EL (cell line): ENCODE results near the gene DPP6.
"Not testable (repeated sequence)": the region's sequence is repeated elsewhere in the genome, so short reads cannot be mapped to it uniquely, and the experiment has no call there.

ENCODE experiments used
- DNase-seq: peaks from one replicate; pipeline ENCODE4 v3.0.0-alpha.2; 2016

The DPP6 gene

GRCh38 chr7:154051643-154052529 is at the start of gene DPP6:
TSS of gene DPP6 (plus strand) at chr7:154052398.
- not testable (repeated sequence) for DNase-seq

GRCh38 chr7:154009423-154009911 is 42.7 kb upstream of the DPP6 start:
- DNase-seq: not testable (repeated sequence)

- not testable (repeated sequence) for DNase-seq
Measured at GRCh38 chr7:154010726-154011568, 41.3 kb upstream of the DPP6 start.

GRCh38 chr7:154012800-154013199 is 39.4 kb upstream of the DPP6 start:
- DNase-seq: not testable (repeated sequence)

GRCh38 chr7:154015636-154016035 is 36.6 kb upstream of the DPP6 start:
- DNase-seq: not testable (repeated sequence)

- DNase-seq: not testable (repeated sequence)
Measured at GRCh38 chr7:154018354-154018753, 33.8 kb upstream of the DPP6 start.

- not testable (repeated sequence) for DNase-seq
Measured at GRCh38 chr7:154027805-154028204, 24.4 kb upstream of the DPP6 start.

- not testable (repeated sequence) for DNase-seq
Measured at GRCh38 chr7:154030476-154031080, 21.6 kb upstream of the DPP6 start.

GRCh38 chr7:154039466-154040165 is 12.6 kb upstream of the DPP6 start:
- not testable (repeated sequence) for DNase-seq

- DNase-seq: not testable (repeated sequence)
Measured at GRCh38 chr7:154050394-154050793, 1.8 kb upstream of the DPP6 start.

GRCh38 chr7:154051006-154051642 is 1.1 kb upstream of the DPP6 start:
- not testable (repeated sequence) for DNase-seq

- DNase-seq: not testable (repeated sequence)
Measured at GRCh38 chr7:154052530-154053252, 493 bp downstream of the DPP6 start.

GRCh38 chr7:154053466-154054312 is 1.5 kb downstream of the DPP6 start:
- not testable (repeated sequence) for DNase-seq

GRCh38 chr7:154054664-154055063 is 2.5 kb downstream of the DPP6 start:
- DNase-seq: not testable (repeated sequence)

GRCh38 chr7:154055491-154056106 is 3.4 kb downstream of the DPP6 start:
- not testable (repeated sequence) for DNase-seq

GRCh38 chr7:154058783-154059182 is 6.6 kb downstream of the DPP6 start:
- DNase-seq: not testable (repeated sequence)

GRCh38 chr7:154060551-154060950 is 8.4 kb downstream of the DPP6 start:
- DNase-seq: not testable (repeated sequence)

GRCh38 chr7:154071833-154072232 is 19.6 kb downstream of the DPP6 start:
- not testable (repeated sequence) for DNase-seq

GRCh38 chr7:154072395-154073181 is 20.4 kb downstream of the DPP6 start:
- not testable (repeated sequence) for DNase-seq
